ENCODE measurements around the gene PADI1. TPM values are rescaled to one million over a fixed set of nuclear protein-coding genes. Genes with fewer than 3 reads are reported as not detected.

Gene PADI1
- total and polyA plus RNA-seq, 12 donors = 0.06 to 0.10 (median 0.08) TPM; not detected in 9

DNA sequence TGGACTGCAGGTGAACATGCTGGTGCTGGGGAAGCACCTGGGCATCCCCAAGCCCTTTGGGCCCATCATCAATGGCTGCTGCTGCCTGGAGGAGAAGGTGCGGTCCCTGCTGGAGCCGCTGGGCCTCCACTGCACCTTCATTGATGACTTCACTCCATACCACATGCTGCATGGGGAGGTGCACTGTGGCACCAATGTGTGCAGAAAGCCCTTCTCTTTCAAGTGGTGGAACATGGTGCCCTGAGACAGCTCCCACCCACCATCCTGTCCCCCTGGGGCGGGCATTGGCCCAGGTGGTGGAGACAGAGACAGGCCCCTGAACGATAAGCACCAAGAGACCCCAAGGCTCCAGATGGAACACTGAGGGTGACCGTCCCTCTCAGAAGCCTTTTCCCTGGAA is 77.9 kb downstream of the PADI1 start:
- 69 to 88% (median 82%) methylated on average over 3 to 5 of the region's 5 CpGs for WGBS, 4 donors
- Histone ChIP-seq H3K9me3 (replicated peaks in 1 of 3) (no peaks in the 10 kb centered on the region), H3K36me3 (replicated peaks in 1 of 2) (no peaks in the 10 kb centered on the region), H3K27ac (no peak overlapping the region), H3K27me3 (peaks cover 3% of the 10 kb centered on the region), H3K4me1 (replicated peaks in 1 of 2) (no peaks in the 10 kb centered on the region), H3K4me3 (no peak overlapping the region)
- TF ChIP-seq, protein P1, sequence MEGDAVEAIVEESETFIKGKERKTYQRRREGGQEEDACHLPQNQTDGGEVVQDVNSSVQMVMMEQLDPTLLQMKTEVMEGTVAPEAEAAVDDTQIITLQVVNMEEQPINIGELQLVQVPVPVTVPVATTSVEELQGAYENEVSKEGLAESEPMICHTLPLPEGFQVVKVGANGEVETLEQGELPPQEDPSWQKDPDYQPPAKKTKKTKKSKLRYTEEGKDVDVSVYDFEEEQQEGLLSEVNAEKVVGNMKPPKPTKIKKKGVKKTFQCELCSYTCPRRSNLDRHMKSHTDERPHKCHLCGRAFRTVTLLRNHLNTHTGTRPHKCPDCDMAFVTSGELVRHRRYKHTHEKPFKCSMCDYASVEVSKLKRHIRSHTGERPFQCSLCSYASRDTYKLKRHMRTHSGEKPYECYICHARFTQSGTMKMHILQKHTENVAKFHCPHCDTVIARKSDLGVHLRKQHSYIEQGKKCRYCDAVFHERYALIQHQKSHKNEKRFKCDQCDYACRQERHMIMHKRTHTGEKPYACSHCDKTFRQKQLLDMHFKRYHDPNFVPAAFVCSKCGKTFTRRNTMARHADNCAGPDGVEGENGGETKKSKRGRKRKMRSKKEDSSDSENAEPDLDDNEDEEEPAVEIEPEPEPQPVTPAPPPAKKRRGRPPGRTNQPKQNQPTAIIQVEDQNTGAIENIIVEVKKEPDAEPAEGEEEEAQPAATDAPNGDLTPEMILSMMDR (IDR thresholded peaks at IDR 0.05) = no peak
- TF ChIP-seq POLR2A (IDR thresholded peaks at IDR 0.05) = no peak
- no peak for DNase-seq
- intact Hi-C loops (cut with DNase I) = no loop called here

DNA sequence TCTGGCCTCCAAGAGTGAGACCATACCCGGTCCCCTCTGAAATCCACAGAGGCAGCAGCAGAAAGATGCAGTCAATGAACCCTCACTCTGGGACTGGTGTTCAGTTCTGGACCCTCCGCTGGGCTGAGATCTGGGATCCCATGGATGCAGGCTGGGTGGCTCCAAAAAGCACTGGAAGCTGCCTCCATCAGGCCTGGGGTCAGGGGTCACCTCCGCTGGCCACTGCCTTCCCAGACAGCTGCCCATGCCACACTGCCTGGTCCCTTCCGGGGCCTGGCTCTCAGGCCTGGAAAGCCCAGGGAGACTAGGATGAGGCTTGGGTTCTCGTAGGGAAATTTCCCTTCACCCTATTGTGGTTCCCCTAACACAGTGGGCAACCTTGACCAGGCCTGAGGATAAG is 81.7 kb downstream of the PADI1 start:
- no peaks in the 10 kb centered on the region for H3K36me3 ChIP-seq (replicated peaks in 1 of 2)
- peaks cover 8% of the 10 kb centered on the region for H3K27me3 ChIP-seq
- DNase-seq = no peak
- no peak overlapping the region for H3K27ac ChIP-seq
- no peaks in the 10 kb centered on the region for H3K4me1 ChIP-seq (replicated peaks in 1 of 2)
- no peak overlapping the region for H3K4me3 ChIP-seq
- H3K9me3 ChIP-seq (replicated peaks in 1 of 3) = no peaks in the 10 kb centered on the region
- no peak for TF ChIP-seq POLR2A (IDR thresholded peaks at IDR 0.05)
- TF ChIP-seq, protein P1 (IDR thresholded peaks at IDR 0.05) = no peak
- 80 to 100% (median 86%) methylated on average over 2 to 5 of the region's 5 CpGs for WGBS, 4 donors
- intact Hi-C loops (cut with DNase I) = no loop called here

DNA sequence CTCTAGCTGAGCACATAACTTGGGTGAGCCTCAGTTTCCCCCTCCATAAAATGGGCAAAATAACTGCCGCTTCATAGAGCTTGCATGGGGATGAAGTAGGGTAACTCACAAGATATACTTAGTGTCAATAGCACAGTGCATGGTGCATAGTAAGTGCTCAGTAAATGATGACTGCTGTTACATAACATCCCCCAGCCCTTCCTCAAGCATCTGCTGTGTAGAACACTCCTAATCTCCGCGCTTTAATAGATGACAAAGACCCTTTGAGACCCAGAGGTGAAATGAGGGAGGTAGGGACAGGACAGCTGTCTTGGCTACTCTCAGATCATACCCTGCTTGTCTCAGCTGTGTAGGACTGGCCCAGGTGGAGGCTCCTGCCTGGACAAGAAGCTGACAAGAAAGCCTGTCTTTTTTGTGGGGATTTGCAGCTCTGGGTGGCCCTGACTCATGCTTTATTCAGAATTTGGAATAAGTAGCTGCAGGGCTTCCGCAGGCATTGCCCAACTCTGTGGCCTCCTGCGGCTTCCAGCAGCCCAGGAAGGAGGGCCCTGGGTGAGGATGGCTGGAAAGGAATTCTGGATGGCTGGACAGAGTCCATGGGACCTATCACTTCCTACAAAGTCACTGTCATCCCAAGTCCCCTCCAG is 82.3 kb downstream of the PADI1 start:
- 73 to 100% (median 94%) methylated on average over 3 to 5 of the region's 5 CpGs for WGBS, 4 donors
- intact Hi-C loops (cut with DNase I) = no loop called here

DNA sequence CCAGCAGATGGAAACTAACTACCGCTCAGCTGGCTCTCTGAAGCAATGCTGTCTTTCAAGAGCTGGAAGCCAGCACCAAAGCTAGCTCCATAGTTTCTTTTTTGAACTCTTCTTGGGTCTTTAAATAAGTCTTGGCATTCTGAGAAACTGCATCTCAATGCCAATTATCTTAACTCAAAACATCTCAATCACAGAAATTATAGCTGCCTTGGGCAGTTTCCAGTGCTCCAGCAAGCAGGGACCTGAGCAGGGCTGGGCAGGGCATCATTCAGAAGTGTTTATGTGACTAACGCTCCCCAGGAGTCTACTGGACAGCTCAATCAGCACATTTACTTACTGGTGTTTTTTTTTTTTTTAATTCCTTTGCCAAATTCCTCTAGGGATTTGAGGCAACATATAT is 84.8 kb downstream of the PADI1 start:
- TF ChIP-seq, protein P1 (IDR thresholded peaks at IDR 0.05) = no peak
- TF ChIP-seq POLR2A (IDR thresholded peaks at IDR 0.05) = no peak
- WGBS, 4 donors = 40 to 54% (median 47%) methylated on average over 2 of the region's 2 CpGs
- Histone ChIP-seq H3K36me3 (replicated peaks in 1 of 2) (no peaks in the 10 kb centered on the region), H3K4me1 (replicated peaks in 1 of 2) (no peaks in the 10 kb centered on the region), H3K27ac (no peak overlapping the region), H3K4me3 (no peak overlapping the region), H3K27me3 (peaks cover 10% of the 10 kb centered on the region), H3K9me3 (replicated peaks in 1 of 3) (no peaks in the 10 kb centered on the region)
- intact Hi-C loops (cut with DNase I) = no loop called here
- no peak for DNase-seq

More for the DNA sequence above, 82.3 kb downstream of the PADI1 start:
- no peak overlapping the region for H3K4me3 ChIP-seq
- H3K9me3 ChIP-seq (replicated peaks in 1 of 3) = no peaks in the 10 kb centered on the region
- DNase-seq = no peak
- H3K27ac ChIP-seq = no peak overlapping the region
- no peaks in the 10 kb centered on the region for H3K4me1 ChIP-seq (replicated peaks in 1 of 2)
- H3K36me3 ChIP-seq (replicated peaks in 1 of 2) = no peaks in the 10 kb centered on the region
- peaks cover 10% of the 10 kb centered on the region for H3K27me3 ChIP-seq
- TF ChIP-seq, protein P1 (IDR thresholded peaks at IDR 0.05) = no peak
- no peak for TF ChIP-seq POLR2A (IDR thresholded peaks at IDR 0.05)

Measured in adrenal gland (tissue), 12 donors.